Ascending aorta (tissue), 2 donors: ENCODE results near the gene MED14. TPM values are rescaled to one million over a fixed set of nuclear protein-coding genes. Genes with fewer than 3 reads are reported as not detected.

Experiments used
- DNase-seq, 2 donors: peaks; one replicate each; pipeline ENCODE4 v3.0.0-alpha.2; 2019; ENCODE audit warnings: low spot score in 2 of 2
- H3K27ac ChIP-seq, 2 donors: fragments of 200-600 bp; sonication (generic); one replicate each; pipeline ENCODE4 v1.5.1; 2016 to 2017; ENCODE audit warnings: mild to moderate bottlenecking in 1 of 2
- H3K27me3 ChIP-seq: fragments of 200-600 bp; sonication (generic); one replicate; pipeline ENCODE4 v1.5.1; 2017
- H3K36me3 ChIP-seq, 2 donors: fragments of 200-600 bp; sonication (generic); one replicate each; pipeline ENCODE4 v1.5.1; 2016
- H3K4me1 ChIP-seq, 2 donors: fragments of 200-600 bp; sonication (generic); one replicate each; pipeline ENCODE4 v1.5.1; 2016 to 2017; ENCODE audit warnings: mild to moderate bottlenecking in 1 of 2
- H3K4me3 ChIP-seq, 2 donors: fragments of 200-600 bp; sonication (generic); one replicate each; pipeline ENCODE4 v1.5.1; 2016 to 2017; ENCODE audit warnings: mild to moderate bottlenecking in 1 of 2
- H3K9me3 ChIP-seq, 2 donors: fragments of 200-600 bp; sonication (generic); one replicate each; pipeline ENCODE4 v1.5.1; 2016
- CTCF ChIP-seq, 3 experiments: fragments of 200-600 bp in 2 of 3; fragments of 450-650 bp in 1 of 3; sonication (generic) in 2 of 3; IDR thresholded peaks; one replicate each; pipeline ENCODE4 v1.5.1; 2016 to 2019; ENCODE audit warnings: antibody characterized with exemption in 3 of 3, mild to moderate bottlenecking in 1 of 3, moderate library complexity in 1 of 3
- intact Hi-C: fragments of 100-400 bp; cut with DNase I; formaldehyde crosslinking; loops from one replicate; pipeline ENCODE4 v1.15.1; 2023
- total RNA-seq: library from RNA; depleted of rRNA; stranded (reverse); fragments of >200 nt; gene quantifications from one replicate; pipeline ENCODE4 v1.1.0, GENCODE V29; 2016

The MED14 gene
- total RNA-seq, 1 donor from 2014 or later, result 10.5 TPM

- no peaks in the 10 kb centered on the region for H3K4me1 ChIP-seq
- intact Hi-C loops, result no loop called here
- H3K9me3 ChIP-seq, result no peaks in the 10 kb centered on the region
- TF ChIP-seq CTCF (IDR thresholded peaks at IDR 0.05), result no peak
- H3K27me3 ChIP-seq, result no peaks in the 10 kb centered on the region
- H3K4me3 ChIP-seq, result no peak within 1 kb of the TSS
- peaks cover 0 to 9% of the 10 kb centered on the region in 2 donors for H3K36me3 ChIP-seq
- no peak for DNase-seq
- no peak within 1 kb of the TSS for H3K27ac ChIP-seq
Observed at GRCh38 chrX:40623139-40623536, 112.2 kb downstream of the MED14 start, which contains the start of gene MPC1L. MPC1L (plus strand) TSS chrX:40623428; CDS start chrX:40623566, 138 bp downstream.

GRCh38 chrX:40622479-40623138 lies 112.7 kb downstream of the MED14 start:
- Histone ChIP-seq H3K4me1 (no peaks in the 10 kb centered on the region), H3K27me3 (no peaks in the 10 kb centered on the region), H3K27ac (no peak overlapping the region), H3K36me3 (peaks cover 0 to 5% of the 10 kb centered on the region in 2 donors), H3K4me3 (no peak overlapping the region), H3K9me3 (no peaks in the 10 kb centered on the region)
- no peak for TF ChIP-seq CTCF (IDR thresholded peaks at IDR 0.05)
- intact Hi-C loops, result no loop called here
- no peak for DNase-seq

GRCh38 chrX:40617566-40617965 lies 117.8 kb downstream of the MED14 start:
- H3K4me3 ChIP-seq, result no peak overlapping the region
- no peak for TF ChIP-seq CTCF (IDR thresholded peaks at IDR 0.05)
- H3K27me3 ChIP-seq, result no peaks in the 10 kb centered on the region
- intact Hi-C loops, result no loop called here
- H3K27ac ChIP-seq, result no peak overlapping the region
- no peaks in the 10 kb centered on the region for H3K4me1 ChIP-seq
- no peak for DNase-seq
- no peaks in the 10 kb centered on the region for H3K9me3 ChIP-seq
- no peaks in the 10 kb centered on the region for H3K36me3 ChIP-seq

- no peaks in the 10 kb centered on the region for H3K27me3 ChIP-seq
- H3K36me3 ChIP-seq, result no peaks in the 10 kb centered on the region
- no peaks in the 10 kb centered on the region for H3K9me3 ChIP-seq
- no peak overlapping the region for H3K4me3 ChIP-seq
- TF ChIP-seq CTCF (IDR thresholded peaks at IDR 0.05), result no peak
- intact Hi-C loops, result no loop called here
- H3K27ac ChIP-seq, result no peak overlapping the region
- no peaks in the 10 kb centered on the region for H3K4me1 ChIP-seq
- DNase-seq, result no peak
Observed at GRCh38 chrX:40615976-40616375, 119.4 kb downstream of the MED14 start.

- Histone ChIP-seq H3K9me3 (no peaks in the 10 kb centered on the region), H3K4me1 (no peaks in the 10 kb centered on the region), H3K27ac (no peak overlapping the region), H3K36me3 (no peaks in the 10 kb centered on the region), H3K4me3 (no peak overlapping the region), H3K27me3 (no peaks in the 10 kb centered on the region)
- intact Hi-C loops, result no loop called here
- no peak for TF ChIP-seq CTCF (IDR thresholded peaks at IDR 0.05)
- no peak for DNase-seq
Observed at GRCh38 chrX:40612511-40612910, 122.8 kb downstream of the MED14 start.
